Activated CD8-positive, alpha-beta T cell treated with anti-CD3 and anti-CD28 coated beads for 36 hours (primary cell): ENCODE results near the gene INPP5A. TPM values are rescaled to one million over a fixed set of nuclear protein-coding genes. Genes with fewer than 3 reads are reported as not detected.

Source experiments
- ATAC-seq: fragments of 200-7000 bp; cut with Tn5 transposase; one replicate; pipeline ENCODE4 v1.10.0; 2021; ENCODE audit warnings: mild to moderate bottlenecking, moderate library complexity
- CTCF ChIA-PET: fragments of 350-600 bp; sonication (Branson Sonifier 250); formaldehyde crosslinking; loops from one replicate; lab custom pipeline; 2021; ENCODE audit warnings: antibody characterized with exemption; lab: Charles Lee
- POLR2A ChIA-PET: fragments of 350-600 bp; sonication (Branson Sonifier 250); formaldehyde crosslinking; loops from one replicate; lab custom pipeline; 2021; ENCODE audit warnings: antibody characterized with exemption; lab: Charles Lee
- DNase-seq: peaks from one replicate; pipeline ENCODE4 v3.0.0-alpha.2; 2020
- H3K27ac Mint-ChIP-seq: one replicate; pipeline ENCODE4 v1.8.0; 2021; ENCODE audit warnings: mild to moderate bottlenecking, mixed read lengths
- H3K27me3 Mint-ChIP-seq: one replicate; pipeline ENCODE4 v1.8.0; 2021; ENCODE audit warnings: mixed read lengths
- H3K36me3 Mint-ChIP-seq: one replicate; pipeline ENCODE4 v1.8.0; 2021; ENCODE audit warnings: low read depth, mixed read lengths
- H3K4me1 Mint-ChIP-seq: one replicate; pipeline ENCODE4 v1.8.0; 2021; ENCODE audit warnings: low read depth, mixed read lengths
- H3K4me3 Mint-ChIP-seq: one replicate; pipeline ENCODE4 v1.8.0; 2021; ENCODE audit warnings: mild to moderate bottlenecking, moderate library complexity, mixed read lengths
- H3K9me3 Mint-ChIP-seq: one replicate; pipeline ENCODE4 v1.8.0; 2021; ENCODE audit warnings: mixed read lengths
- intact Hi-C: fragments of 100-400 bp; cut with micrococcal nuclease; formaldehyde crosslinking; loops from one replicate; pipeline ENCODE4 v1.10.0; 2022
- total RNA-seq, 2 experiments: library from RNA; stranded (reverse); gene quantifications; one replicate each; pipeline ENCODE4 v1.2.3, GENCODE V29; 2021
- TF ChIP-seq, protein P1 (sequence below): fragments of 200-600 bp; IDR thresholded peaks from one replicate; pipeline ENCODE4 v1.8.0; 2022; ENCODE audit warnings: antibody characterized with exemption, mild to moderate bottlenecking

INPP5A gene
- total RNA-seq, 2 experiments from 2014 or later: 9.6 to 10.4 TPM

DNA sequence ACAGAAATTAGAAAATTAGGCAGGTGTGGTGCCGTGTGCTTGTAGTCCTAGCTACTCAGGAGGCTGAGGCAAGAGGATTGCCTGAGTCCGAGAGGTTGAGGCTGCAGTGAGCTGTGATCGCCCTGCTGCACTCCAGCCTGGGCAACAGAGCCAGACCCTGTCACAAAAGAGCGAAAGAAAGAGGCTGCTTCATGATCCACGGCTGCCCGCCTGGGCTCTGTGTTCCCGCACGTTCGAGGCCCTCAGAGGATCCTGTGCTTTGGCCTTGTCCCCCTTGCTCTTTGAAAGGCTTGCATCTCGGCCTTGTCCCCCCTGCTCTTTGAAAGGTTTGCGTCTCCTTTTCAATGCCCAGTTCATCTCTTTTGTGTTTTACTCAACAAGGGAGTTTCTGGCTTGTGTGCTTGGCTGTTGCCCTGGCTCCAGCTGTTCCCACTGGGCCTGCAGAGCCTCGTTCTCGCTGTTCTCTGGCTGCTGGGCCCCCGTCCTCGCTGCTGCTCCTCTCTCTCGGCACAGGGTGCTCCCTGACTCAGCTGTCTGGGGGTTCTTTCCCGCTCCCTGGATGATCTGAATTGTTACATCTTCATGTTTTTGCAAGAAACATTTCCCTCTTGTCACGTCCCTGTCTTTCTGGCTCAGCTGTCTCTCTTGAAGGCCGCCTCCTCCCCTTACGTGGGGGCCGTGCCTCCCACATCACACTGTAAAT lies 45.1 kb upstream of the INPP5A start:
- TF ChIP-seq, protein P1, sequence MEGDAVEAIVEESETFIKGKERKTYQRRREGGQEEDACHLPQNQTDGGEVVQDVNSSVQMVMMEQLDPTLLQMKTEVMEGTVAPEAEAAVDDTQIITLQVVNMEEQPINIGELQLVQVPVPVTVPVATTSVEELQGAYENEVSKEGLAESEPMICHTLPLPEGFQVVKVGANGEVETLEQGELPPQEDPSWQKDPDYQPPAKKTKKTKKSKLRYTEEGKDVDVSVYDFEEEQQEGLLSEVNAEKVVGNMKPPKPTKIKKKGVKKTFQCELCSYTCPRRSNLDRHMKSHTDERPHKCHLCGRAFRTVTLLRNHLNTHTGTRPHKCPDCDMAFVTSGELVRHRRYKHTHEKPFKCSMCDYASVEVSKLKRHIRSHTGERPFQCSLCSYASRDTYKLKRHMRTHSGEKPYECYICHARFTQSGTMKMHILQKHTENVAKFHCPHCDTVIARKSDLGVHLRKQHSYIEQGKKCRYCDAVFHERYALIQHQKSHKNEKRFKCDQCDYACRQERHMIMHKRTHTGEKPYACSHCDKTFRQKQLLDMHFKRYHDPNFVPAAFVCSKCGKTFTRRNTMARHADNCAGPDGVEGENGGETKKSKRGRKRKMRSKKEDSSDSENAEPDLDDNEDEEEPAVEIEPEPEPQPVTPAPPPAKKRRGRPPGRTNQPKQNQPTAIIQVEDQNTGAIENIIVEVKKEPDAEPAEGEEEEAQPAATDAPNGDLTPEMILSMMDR: no peak
- intact Hi-C loops: no loop called here
- ChIA-PET CTCF (interaction anchor here (1.6 kb wide), 1 partner anchor 19 kb away, joined by 3 read pairs; no protein-coding TSS in a partner anchor), POLR2A (no interaction called here)
- H3K27me3 Mint-ChIP-seq: no peaks in the 10 kb centered on the region
- H3K4me3 Mint-ChIP-seq: no peak overlapping the region
- no peaks in the 10 kb centered on the region for H3K9me3 Mint-ChIP-seq
- no peaks in the 10 kb centered on the region for H3K36me3 Mint-ChIP-seq
- no peak overlapping the region for H3K27ac Mint-ChIP-seq
- ATAC-seq: no peak
- DNase-seq: no peak
- no peaks in the 10 kb centered on the region for H3K4me1 Mint-ChIP-seq

DNA sequence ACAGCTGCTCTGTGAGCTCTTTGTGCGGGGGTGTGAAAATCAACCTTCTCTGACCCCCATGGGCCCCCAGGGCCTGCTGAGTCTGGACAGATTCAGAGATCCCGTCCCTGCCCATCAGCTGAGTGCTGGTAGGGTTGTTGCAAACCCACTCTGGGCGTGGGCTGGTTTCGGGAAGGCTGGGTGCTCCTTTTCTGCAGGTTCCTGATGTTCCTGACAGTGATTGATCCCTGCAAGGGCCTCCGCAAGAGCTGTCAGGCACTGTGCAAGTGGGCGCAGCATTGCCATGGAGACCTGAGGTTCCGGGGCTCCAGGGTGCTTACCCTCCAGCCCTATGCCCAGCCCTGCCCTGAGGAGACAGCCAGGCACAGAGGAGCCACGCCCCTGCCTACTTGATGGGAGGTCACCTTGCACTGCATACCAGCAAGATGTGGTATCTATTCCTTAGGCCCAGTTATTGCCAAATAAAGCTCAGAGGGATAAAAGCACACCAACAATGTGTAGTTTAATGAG lies 44.3 kb upstream of the INPP5A start:
- ChIA-PET CTCF (interaction anchor here (1.6 kb wide), 1 partner anchor 18 kb away, joined by 3 read pairs; no protein-coding TSS in a partner anchor), POLR2A (no interaction called here)
- TF ChIP-seq, protein P1: no peak
- DNase-seq (no peak), ATAC-seq (no peak)
- Mint-ChIP-seq H3K9me3 (no peaks in the 10 kb centered on the region), H3K27ac (no peak overlapping the region), H3K27me3 (no peaks in the 10 kb centered on the region), H3K36me3 (no peaks in the 10 kb centered on the region), H3K4me1 (no peaks in the 10 kb centered on the region), H3K4me3 (no peak overlapping the region)
- intact Hi-C loops: no loop called here

- TF ChIP-seq, protein P1: no peak
- no peak for ATAC-seq
- no peak for DNase-seq
- Mint-ChIP-seq H3K36me3 (no peaks in the 10 kb centered on the region), H3K27ac (no peak overlapping the region), H3K4me3 (no peak overlapping the region), H3K4me1 (no peaks in the 10 kb centered on the region), H3K27me3 (no peaks in the 10 kb centered on the region), H3K9me3 (no peaks in the 10 kb centered on the region)
- ChIA-PET POLR2A (no interaction called here), CTCF (no interaction called here)
- intact Hi-C loops: no loop called here
Observed at GRCh38 chr10:132493756-132494290, 43.8 kb upstream of the INPP5A start.

- CTCF ChIA-PET: no interaction called here
- no peaks in the 10 kb centered on the region for H3K4me1 Mint-ChIP-seq
- H3K27ac Mint-ChIP-seq: no peak overlapping the region
Observed at GRCh38 chr10:132494866-132495630, 42.5 kb upstream of the INPP5A start.

More at GRCh38 chr10:132494866-132495630, 42.5 kb upstream of the INPP5A start:
- H3K4me3 Mint-ChIP-seq: no peak overlapping the region
- ATAC-seq (no peak), DNase-seq (no peak)
- no peaks in the 10 kb centered on the region for H3K36me3 Mint-ChIP-seq
- H3K27me3 Mint-ChIP-seq: no peaks in the 10 kb centered on the region
- intact Hi-C loops: no loop called here
- H3K9me3 Mint-ChIP-seq: no peaks in the 10 kb centered on the region
- POLR2A ChIA-PET: no interaction called here
- TF ChIP-seq, protein P1: no peak
